WERI-Rb-1 (cell line): Measurements from ENCODE around the gene SULT2B1.

Experiments used
- DNase-seq: peaks from one replicate; pipeline ENCODE4 v3.0.0-alpha.2; 2020
- H3K27ac ChIP-seq: fragments of 250-450 bp; sonication (Bioruptor Pico); 2 replicates; pipeline ENCODE4 v1.5.1; 2020; ENCODE audit warnings: mild to moderate bottlenecking, moderate library complexity
- H3K27me3 ChIP-seq: fragments of 250-450 bp; sonication (Bioruptor Pico); 2 replicates; pipeline ENCODE4 v1.5.1; 2021; ENCODE audit warnings: mild to moderate bottlenecking, low read depth, moderate library complexity; ENCODE audit not compliant: insufficient read depth, severe bottlenecking
- H3K36me3 ChIP-seq: fragments of 250-450 bp; sonication (Bioruptor Pico); 2 replicates; pipeline ENCODE4 v1.5.1; 2020; ENCODE audit warnings: mild to moderate bottlenecking, moderate library complexity
- H3K4me3 ChIP-seq: 2 replicates; pipeline ENCODE4 v1.5.1; 2011; ENCODE audit warnings: low read depth, mild to moderate bottlenecking, control low read depth, low read length
- H3K9me3 ChIP-seq: fragments of 250-450 bp; sonication (Bioruptor Pico); 2 replicates; pipeline ENCODE4 v1.5.1; 2021; ENCODE audit warnings: mild to moderate bottlenecking, moderate library complexity; ENCODE audit not compliant: severe bottlenecking
- TF ChIP-seq, protein P1 (sequence below): IDR thresholded peaks from 2 replicates; pipeline ENCODE4 v1.5.1; 2011; ENCODE audit warnings: low read depth, mild to moderate bottlenecking, control low read depth, inconsistent platforms, low read length

SULT2B1 gene

GRCh38 chr19:48587387-48587786, 35.4 kb downstream of the SULT2B1 start:
- H3K27ac ChIP-seq: no peak overlapping the region
- TF ChIP-seq, protein P1, sequence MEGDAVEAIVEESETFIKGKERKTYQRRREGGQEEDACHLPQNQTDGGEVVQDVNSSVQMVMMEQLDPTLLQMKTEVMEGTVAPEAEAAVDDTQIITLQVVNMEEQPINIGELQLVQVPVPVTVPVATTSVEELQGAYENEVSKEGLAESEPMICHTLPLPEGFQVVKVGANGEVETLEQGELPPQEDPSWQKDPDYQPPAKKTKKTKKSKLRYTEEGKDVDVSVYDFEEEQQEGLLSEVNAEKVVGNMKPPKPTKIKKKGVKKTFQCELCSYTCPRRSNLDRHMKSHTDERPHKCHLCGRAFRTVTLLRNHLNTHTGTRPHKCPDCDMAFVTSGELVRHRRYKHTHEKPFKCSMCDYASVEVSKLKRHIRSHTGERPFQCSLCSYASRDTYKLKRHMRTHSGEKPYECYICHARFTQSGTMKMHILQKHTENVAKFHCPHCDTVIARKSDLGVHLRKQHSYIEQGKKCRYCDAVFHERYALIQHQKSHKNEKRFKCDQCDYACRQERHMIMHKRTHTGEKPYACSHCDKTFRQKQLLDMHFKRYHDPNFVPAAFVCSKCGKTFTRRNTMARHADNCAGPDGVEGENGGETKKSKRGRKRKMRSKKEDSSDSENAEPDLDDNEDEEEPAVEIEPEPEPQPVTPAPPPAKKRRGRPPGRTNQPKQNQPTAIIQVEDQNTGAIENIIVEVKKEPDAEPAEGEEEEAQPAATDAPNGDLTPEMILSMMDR: no peak
- no peak overlapping the region for H3K4me3 ChIP-seq
- H3K9me3 ChIP-seq: no peaks in the 10 kb centered on the region
- no peaks in the 10 kb centered on the region for H3K27me3 ChIP-seq
- H3K36me3 ChIP-seq: no peaks in the 10 kb centered on the region
- DNase-seq: no peak

DNA sequence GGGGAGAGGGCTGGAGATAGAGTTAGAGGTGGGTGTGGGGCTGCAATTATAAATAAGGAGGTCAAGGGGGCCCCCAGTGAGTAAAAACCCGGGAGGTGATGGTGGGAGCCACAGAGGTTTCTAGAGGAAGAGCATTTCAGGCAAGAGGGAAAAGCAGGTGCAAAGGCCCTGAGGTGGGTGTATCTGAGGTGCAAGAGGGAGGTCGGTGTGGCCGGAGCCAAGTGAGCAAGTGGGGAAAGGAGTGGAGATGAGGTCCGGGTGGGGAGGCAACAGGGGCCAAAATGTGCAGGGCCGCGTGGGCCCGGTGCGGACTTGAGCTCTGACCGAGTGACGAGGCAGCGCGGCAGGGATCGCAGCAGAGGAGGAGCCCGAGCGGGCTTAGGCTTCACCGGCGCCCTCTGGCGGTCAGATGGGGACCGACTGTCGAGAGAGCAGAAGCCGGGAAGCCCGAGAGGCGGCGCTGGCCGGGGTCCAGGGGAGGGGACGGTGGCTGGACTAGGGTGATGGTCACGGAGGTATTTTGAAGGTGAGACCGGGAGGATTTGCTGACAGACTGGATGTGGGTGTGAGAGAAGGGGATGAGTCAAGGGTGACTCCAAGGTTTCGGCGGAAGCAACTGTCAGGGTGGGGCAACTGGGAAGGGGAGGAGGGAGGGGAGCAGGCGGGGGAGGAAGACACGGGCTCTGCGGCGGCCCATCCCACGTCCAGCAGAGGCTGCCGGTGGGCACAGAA, 36.9 kb downstream of the SULT2B1 start:
- peak overlapping the region; percentile 39 for H3K4me3 ChIP-seq
- H3K27ac ChIP-seq: no peak overlapping the region
- DNase-seq: peak; percentile 86
- TF ChIP-seq, protein P1: peak; percentile 91
- no peaks in the 10 kb centered on the region for H3K9me3 ChIP-seq
- H3K27me3 ChIP-seq: no peaks in the 10 kb centered on the region
- H3K36me3 ChIP-seq: no peaks in the 10 kb centered on the region

DNA sequence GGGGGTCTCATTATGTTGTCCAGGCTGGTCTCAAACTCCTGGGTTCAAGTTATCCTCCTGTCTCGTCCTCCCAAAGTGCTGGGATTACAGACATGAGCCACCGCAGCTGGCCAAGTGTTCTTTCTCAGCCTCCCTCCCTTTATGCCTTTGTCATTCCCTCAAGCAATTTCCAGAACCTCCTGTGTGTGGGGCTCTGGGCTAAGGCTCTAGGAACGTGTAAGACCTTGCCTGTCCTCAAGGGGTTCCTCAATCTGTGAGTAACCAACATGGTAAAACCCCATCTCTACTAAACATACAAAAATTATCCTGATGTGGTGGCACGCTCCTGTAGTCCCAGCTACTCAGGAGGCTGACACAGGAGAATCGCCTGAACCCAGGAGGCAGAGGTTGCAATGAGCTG, 39.0 kb downstream of the SULT2B1 start:
- H3K27me3 ChIP-seq: no peaks in the 10 kb centered on the region
- TF ChIP-seq, protein P1: no peak

GRCh38 chr19:48595171-48595570, 43.2 kb downstream of the SULT2B1 start:
- no peaks in the 10 kb centered on the region for H3K36me3 ChIP-seq
- no peaks in the 10 kb centered on the region for H3K27me3 ChIP-seq
- no peak overlapping the region for H3K4me3 ChIP-seq
- H3K27ac ChIP-seq: no peak overlapping the region
- no peak for DNase-seq
- H3K9me3 ChIP-seq: no peaks in the 10 kb centered on the region
- TF ChIP-seq, protein P1: no peak

More for the DNA sequence above, 39.0 kb downstream of the SULT2B1 start:
- no peaks in the 10 kb centered on the region for H3K9me3 ChIP-seq
- no peak overlapping the region for H3K4me3 ChIP-seq
- no peaks in the 10 kb centered on the region for H3K36me3 ChIP-seq
- DNase-seq: no peak
- no peak overlapping the region for H3K27ac ChIP-seq

- no peak for DNase-seq
- no peak overlapping the region for H3K27ac ChIP-seq
- H3K4me3 ChIP-seq: no peak overlapping the region
- H3K36me3 ChIP-seq: no peaks in the 10 kb centered on the region
- H3K27me3 ChIP-seq: no peaks in the 10 kb centered on the region
- TF ChIP-seq, protein P1: no peak
- H3K9me3 ChIP-seq: no peaks in the 10 kb centered on the region
Observed at GRCh38 chr19:48595833-48596232, 43.9 kb downstream of the SULT2B1 start.

- no peaks in the 10 kb centered on the region for H3K27me3 ChIP-seq
- no peak overlapping the region for H3K27ac ChIP-seq
- H3K4me3 ChIP-seq: no peak overlapping the region
- TF ChIP-seq, protein P1: no peak
- DNase-seq: no peak
- H3K9me3 ChIP-seq: no peaks in the 10 kb centered on the region
- no peaks in the 10 kb centered on the region for H3K36me3 ChIP-seq
Observed at GRCh38 chr19:48596237-48596636, 44.3 kb downstream of the SULT2B1 start.
